SK-N-SH (cell line): Measurements from ENCODE around the gene CCDC174. TPM values are rescaled to one million over a fixed set of nuclear protein-coding genes. Genes with fewer than 3 reads are reported as not detected.

Source experiments
- CTCF ChIA-PET: fragments of 300-600, 350-600 bp; formaldehyde crosslinking; extraction: SDS; loops from one replicate; lab custom pipeline; 2021; lab: Yijun Ruan, JAX
- POLR2A ChIA-PET: fragments of 350-600 bp; sonication (Branson Sonifier 250); formaldehyde crosslinking; extraction: SDS; loops from one replicate; lab custom pipeline; 2020; ENCODE audit warnings: antibody characterized with exemption, inconsistent platforms; lab: Yijun Ruan, JAX
- DNase-seq: peaks from one replicate; pipeline ENCODE4 v3.0.0; 2012
- H2AFZ ChIP-seq: fragments of 200-600 bp; sonication (generic); 2 replicates; pipeline ENCODE4 v1.8.1; 2016; ENCODE audit warnings: antibody characterized with exemption, mild to moderate bottlenecking, low read depth
- H3F3A ChIP-seq: fragments of 200-600 bp; sonication (generic); replicated peaks from 2 replicates; pipeline ENCODE3; 2016; ENCODE audit warnings: antibody characterized with exemption, mild to moderate bottlenecking; ENCODE audit not compliant: insufficient read depth
- H3K27ac ChIP-seq, 2 experiments: fragments of 200-500 bp in 1 of 2; fragments of 200-600 bp in 1 of 2; sonication (Bioruptor generic) in 1 of 2; sonication (generic), shearing (Covaris generic) in 1 of 2; 2 replicates each; pipeline versions ENCODE4 v1.5.1 to v1.6.1; 2014 to 2016; ENCODE audit warnings: low read depth in 2 of 2, inconsistent platforms in 1 of 2, low read length in 1 of 2, mild to moderate bottlenecking in 1 of 2, mixed read lengths in 1 of 2
- H3K27me3 ChIP-seq: fragments of 200-600 bp; sonication (generic), shearing (Covaris generic); 2 replicates; pipeline ENCODE4 v1.6.1; 2016; ENCODE audit warnings: mixed run types; ENCODE audit not compliant: insufficient read depth
- H3K36me3 ChIP-seq, 2 experiments: fragments of 200-500 bp in 1 of 2; fragments of 200-600 bp in 1 of 2; sonication (Bioruptor generic) in 1 of 2; sonication (generic) in 1 of 2; replicated peaks in 1 of 2; 2 replicates each; pipeline versions ENCODE3 to v1.5.1; 2014 to 2016; ENCODE audit warnings: low read length in 1 of 2, mild to moderate bottlenecking in 1 of 2; ENCODE audit not compliant: insufficient read depth in 2 of 2, control insufficient read depth in 1 of 2
- H3K4me1 ChIP-seq, 2 experiments: fragments of 200-500 bp in 1 of 2; fragments of 200-600 bp in 1 of 2; sonication (Bioruptor generic) in 1 of 2; sonication (generic), shearing (Covaris generic) in 1 of 2; 2 replicates each; pipeline versions ENCODE4 v1.5.1 to v1.6.1; 2014 to 2016; ENCODE audit warnings: low read depth in 1 of 2, low read length in 1 of 2, mixed run types in 1 of 2; ENCODE audit not compliant: insufficient read depth in 2 of 2, control insufficient read depth in 1 of 2
- H3K4me2 ChIP-seq: fragments of 200-600 bp; sonication (generic), shearing (Covaris generic); 2 replicates; pipeline ENCODE4 v1.6.1; 2017; ENCODE audit warnings: mixed run types
- H3K4me3 ChIP-seq, 2 experiments: fragments of 200-500 bp in 1 of 2; fragments of 200-600 bp in 1 of 2; sonication (Bioruptor generic) in 1 of 2; sonication (generic), shearing (Covaris generic) in 1 of 2; 2 replicates each; pipeline versions ENCODE4 v1.5.1 to v1.8.1; 2014 to 2016; ENCODE audit warnings: low read depth in 2 of 2, inconsistent platforms in 1 of 2, low read length in 1 of 2, mild to moderate bottlenecking in 1 of 2, mixed read lengths in 1 of 2, moderate library complexity in 1 of 2
- H3K79me2 ChIP-seq: fragments of 200-600 bp; sonication (generic); 2 replicates; pipeline ENCODE4 v1.8.1; 2017; ENCODE audit warnings: mild to moderate bottlenecking; ENCODE audit not compliant: insufficient read depth
- H3K9ac ChIP-seq: fragments of 200-600 bp; sonication (generic); 2 replicates; pipeline ENCODE4 v1.6.1; 2017; ENCODE audit warnings: mixed run types
- H3K9me2 ChIP-seq: fragments of 200-600 bp; sonication (generic); 2 replicates; pipeline ENCODE4 v1.6.1; 2017; ENCODE audit warnings: mixed run types
- H3K9me3 ChIP-seq: fragments of 200-600 bp; sonication (generic); 2 replicates; pipeline ENCODE4 v1.6.1; 2017; ENCODE audit warnings: mixed run types, mild to moderate bottlenecking, moderate library complexity
- H4K20me1 ChIP-seq: fragments of 200-600 bp; sonication (generic); 2 replicates; pipeline ENCODE4 v1.6.1; 2017; ENCODE audit warnings: mild to moderate bottlenecking, mixed run types; ENCODE audit not compliant: insufficient read depth
- FOSL2 ChIP-seq: IDR thresholded peaks from 2 replicates; pipeline ENCODE4 v1.4.0; 2012; ENCODE audit warnings: low read depth, mild to moderate bottlenecking, moderate library complexity, borderline replicate concordance
- FOXJ3 ChIP-seq: sonication (generic); formaldehyde crosslinking; IDR thresholded peaks from 2 replicates; pipeline ENCODE4 v1.5.1; 2020; ENCODE audit warnings: mild to moderate bottlenecking, missing genetic modification reagents
- FOXM1 ChIP-seq: IDR thresholded peaks from 2 replicates; pipeline ENCODE4 v1.4.0; 2012; ENCODE audit warnings: low read depth, mild to moderate bottlenecking
- JUND ChIP-seq: IDR thresholded peaks from 2 replicates; pipeline ENCODE4 v1.4.0; 2012
- MXI1 ChIP-seq: IDR thresholded peaks from 2 replicates; pipeline ENCODE4 v1.6.1; 2012; ENCODE audit warnings: mild to moderate bottlenecking, low read depth, low read length, improper control_type of control experiment
- POLR2AphosphoS5 ChIP-seq: IDR thresholded peaks from 2 replicates; pipeline ENCODE4 v1.6.1; 2012; ENCODE audit warnings: low read depth, low read length
- RCOR1 ChIP-seq: fragments of 150-350 bp; IDR thresholded peaks from 2 replicates; pipeline ENCODE4 v1.6.1; 2017; ENCODE audit warnings: antibody characterized with exemption, low read length
- SMC3 ChIP-seq: IDR thresholded peaks from 2 replicates; pipeline ENCODE4 v1.6.1; 2012; ENCODE audit warnings: low read depth, low read length, improper control_type of control experiment
- TEAD4 ChIP-seq: IDR thresholded peaks from 2 replicates; pipeline ENCODE4 v1.4.0; 2012; ENCODE audit warnings: mild to moderate bottlenecking, borderline replicate concordance; ENCODE audit not compliant: insufficient read depth
- USF1 ChIP-seq: IDR thresholded peaks from 2 replicates; pipeline ENCODE4 v1.4.0; 2012; ENCODE audit warnings: low read depth, borderline replicate concordance
- YY1 ChIP-seq: IDR thresholded peaks from 2 replicates; pipeline ENCODE4 v1.4.0; 2012; ENCODE audit warnings: low read depth, mild to moderate bottlenecking
- ZBTB33 ChIP-seq: IDR thresholded peaks from 2 replicates; pipeline ENCODE4 v1.4.0; 2012; ENCODE audit warnings: low read depth, borderline replicate concordance
- WGBS: methylation state at CpG from one replicate; pipeline ENCODE4 v1.1.6; 2017; ENCODE audit warnings: low lambda C conversion rate; 5-methylcytosine and 5-hydroxymethylcytosine counted together
- polyA plus RNA-seq, 3 experiments: library from polyadenylated mRNA; depleted of rRNA; stranded (reverse); fragments of >200 nt; gene quantifications; 2 replicates each; pipeline ENCODE4 v1.2.3, GENCODE V29; 2012
- TF ChIP-seq, protein P1 (sequence below): IDR thresholded peaks from 2 replicates; pipeline ENCODE4; 2012

Gene CCDC174
- polyA plus RNA-seq, 1 of the 3 experiments (the other 2 are of a cell fraction), result 6.6 TPM

DNA sequence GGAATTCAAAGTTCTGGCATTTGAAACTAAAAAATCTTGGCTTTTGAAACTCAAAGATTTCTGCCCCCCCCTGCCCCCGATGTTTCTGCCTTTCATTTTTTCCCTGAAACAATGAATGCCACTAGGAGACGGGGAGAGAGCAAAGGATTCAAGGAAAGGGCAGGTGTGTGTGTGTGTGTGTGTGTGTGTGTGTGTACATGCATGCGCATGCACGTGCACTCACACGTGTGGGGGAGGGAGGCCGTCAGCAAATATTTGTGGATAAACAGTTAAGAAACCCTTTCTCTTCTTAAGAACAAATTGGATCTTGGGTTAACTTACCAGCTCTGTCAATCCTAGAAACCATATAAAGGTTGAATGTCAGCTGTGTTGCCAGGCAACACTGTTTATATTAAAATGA is 29.2 kb upstream of the CCDC174 start (continued):
- TF ChIP-seq ZBTB33 (no peak), FOXJ3 (CRISPR knock-in tag) (no peak), FOXM1 (no peak), USF1 (no peak), YY1 (no peak), TEAD4 (no peak), FOSL2 (no peak), RCOR1 (no peak)
- TF ChIP-seq, protein P1, sequence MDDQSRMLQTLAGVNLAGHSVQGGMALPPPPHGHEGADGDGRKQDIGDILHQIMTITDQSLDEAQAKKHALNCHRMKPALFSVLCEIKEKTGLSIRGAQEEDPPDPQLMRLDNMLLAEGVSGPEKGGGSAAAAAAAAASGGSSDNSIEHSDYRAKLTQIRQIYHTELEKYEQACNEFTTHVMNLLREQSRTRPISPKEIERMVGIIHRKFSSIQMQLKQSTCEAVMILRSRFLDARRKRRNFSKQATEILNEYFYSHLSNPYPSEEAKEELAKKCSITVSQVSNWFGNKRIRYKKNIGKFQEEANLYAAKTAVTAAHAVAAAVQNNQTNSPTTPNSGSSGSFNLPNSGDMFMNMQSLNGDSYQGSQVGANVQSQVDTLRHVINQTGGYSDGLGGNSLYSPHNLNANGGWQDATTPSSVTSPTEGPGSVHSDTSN, result no peak

DNA sequence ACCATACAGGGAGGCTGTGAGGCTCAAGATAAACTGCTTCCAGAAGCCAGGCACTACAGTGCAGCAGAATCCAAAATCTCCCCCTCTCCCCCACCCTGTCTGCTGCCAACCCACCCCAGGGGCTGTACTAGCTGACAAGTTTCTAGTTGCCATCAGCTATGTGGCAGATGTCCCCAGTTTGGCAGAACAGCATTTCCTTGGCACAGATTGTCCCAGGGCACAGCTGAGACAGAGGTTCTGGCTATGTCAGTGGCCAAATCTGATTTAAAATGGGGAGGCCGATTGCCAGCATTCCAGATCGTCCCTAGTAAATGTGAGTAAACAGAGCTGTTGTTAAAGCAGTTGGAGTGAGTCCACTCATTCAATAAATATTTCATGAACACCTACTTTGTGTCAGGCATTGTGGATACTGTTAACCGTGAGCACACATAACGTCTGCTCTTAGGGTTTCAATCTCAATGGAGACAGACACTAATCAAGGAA is 28.0 kb upstream of the CCDC174 start:
- WGBS, result 36% methylated on average over 4 of the region's 4 CpGs
- Histone ChIP-seq H2AFZ (no peak overlapping the region), H3K4me2 (no peak overlapping the region), H3K27ac (no peak overlapping the region; a peak in 1 of 4 replicates), H3K4me3 (no peak overlapping the region), H3K9ac (no peak overlapping the region), H3K4me1 (peaks cover 0 to 9% of the 10 kb centered on the region in 2 experiments; a peak in 1 of 4 replicates), H3K79me2 (no peaks in the 10 kb centered on the region), H3K27me3 (no peaks in the 10 kb centered on the region), H3K9me3 (no peaks in the 10 kb centered on the region), H4K20me1 (no peaks in the 10 kb centered on the region), H3K36me3 (no peaks in the 10 kb centered on the region), H3K9me2 (no peaks in the 10 kb centered on the region), H3F3A (no peaks in the 10 kb centered on the region)
- CTCF ChIA-PET, result interaction anchor here (1.1 to 1.3 kb wide), 4 partner anchors 9 to 22 kb away, joined by 3 to 5 read pairs (median 4); no protein-coding TSS in a partner anchor
- POLR2A ChIA-PET, result no interaction called here
- no peak for DNase-seq
- TF ChIP-seq JUND (no peak), POLR2AphosphoS5 (no peak), TEAD4 (no peak), SMC3 (no peak), FOSL2 (no peak), MXI1 (no peak)
- TF ChIP-seq, protein P1, result no peak
